ENCODE data around the gene CACFD1.

- TF ChIP-seq SIN3A (IDR thresholded peaks at IDR 0.05; ENCODE audit: borderline replicate concordance, insufficient read depth, low read length): no peak
- TF ChIP-seq REST (IDR thresholded peaks at IDR 0.05; ENCODE audit: insufficient read depth in 1 of 2, low read depth in 2 of 2, low read length in 2 of 2): no peak
- TF ChIP-seq TAF1 (IDR thresholded peaks at IDR 0.05; ENCODE audit: borderline replicate concordance, insufficient read depth, low read length): no peak
- no peak for TF ChIP-seq POLR2AphosphoS5 (IDR thresholded peaks at IDR 0.05; ENCODE audit: low read depth, low read length)
These were observed 29.0 kb downstream of the CACFD1 start for GRCh38 chr9:133488686-133489252.
